ENCODE measurements around the gene ZNF74.

DNA sequence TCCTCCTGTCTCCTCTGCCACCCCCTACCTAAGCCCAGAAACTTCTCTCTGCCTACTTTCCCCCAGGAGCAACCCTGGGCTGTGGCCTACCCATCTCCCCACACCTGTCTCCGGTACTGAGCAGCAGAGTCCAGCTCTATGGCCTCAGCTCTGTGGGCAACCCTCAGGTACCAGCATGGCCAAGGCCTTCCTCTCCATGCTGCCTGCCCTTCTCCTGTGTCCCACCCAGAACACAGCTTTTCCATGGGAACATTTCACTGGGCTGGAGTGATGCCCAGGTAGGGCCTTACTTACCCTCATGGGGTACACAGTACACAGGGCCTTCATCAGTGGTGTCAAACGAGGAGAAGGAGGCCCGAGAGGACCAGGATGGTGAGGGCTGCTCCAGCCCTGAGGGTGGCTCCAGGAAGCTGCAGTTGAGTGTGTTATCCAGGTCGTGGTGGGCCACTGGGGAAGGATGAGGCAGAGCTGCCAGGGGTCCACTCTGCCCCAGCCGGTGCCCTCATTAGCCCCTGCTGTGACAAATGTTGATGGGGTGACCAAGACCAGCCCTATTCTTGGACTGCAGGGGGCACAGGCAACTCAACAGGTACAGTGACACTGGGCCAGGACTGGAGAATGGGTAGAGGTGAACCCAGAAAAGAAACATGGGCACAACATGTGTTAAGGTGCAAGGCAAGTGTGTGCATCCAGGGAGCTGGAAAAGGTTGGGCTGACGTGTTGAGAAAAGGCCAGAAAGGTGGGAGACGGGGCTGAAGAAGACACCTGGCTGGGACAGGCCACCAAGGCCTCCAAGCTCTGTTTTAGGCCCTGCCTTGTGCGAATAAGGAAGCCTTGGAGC, 33.4 kb downstream of the ZNF74 start:
- TF ChIP-seq, protein P1, sequence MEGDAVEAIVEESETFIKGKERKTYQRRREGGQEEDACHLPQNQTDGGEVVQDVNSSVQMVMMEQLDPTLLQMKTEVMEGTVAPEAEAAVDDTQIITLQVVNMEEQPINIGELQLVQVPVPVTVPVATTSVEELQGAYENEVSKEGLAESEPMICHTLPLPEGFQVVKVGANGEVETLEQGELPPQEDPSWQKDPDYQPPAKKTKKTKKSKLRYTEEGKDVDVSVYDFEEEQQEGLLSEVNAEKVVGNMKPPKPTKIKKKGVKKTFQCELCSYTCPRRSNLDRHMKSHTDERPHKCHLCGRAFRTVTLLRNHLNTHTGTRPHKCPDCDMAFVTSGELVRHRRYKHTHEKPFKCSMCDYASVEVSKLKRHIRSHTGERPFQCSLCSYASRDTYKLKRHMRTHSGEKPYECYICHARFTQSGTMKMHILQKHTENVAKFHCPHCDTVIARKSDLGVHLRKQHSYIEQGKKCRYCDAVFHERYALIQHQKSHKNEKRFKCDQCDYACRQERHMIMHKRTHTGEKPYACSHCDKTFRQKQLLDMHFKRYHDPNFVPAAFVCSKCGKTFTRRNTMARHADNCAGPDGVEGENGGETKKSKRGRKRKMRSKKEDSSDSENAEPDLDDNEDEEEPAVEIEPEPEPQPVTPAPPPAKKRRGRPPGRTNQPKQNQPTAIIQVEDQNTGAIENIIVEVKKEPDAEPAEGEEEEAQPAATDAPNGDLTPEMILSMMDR (tag by site-specific recombination; IDR thresholded peaks at IDR 0.05): no peak
- no peak for TF ChIP-seq ZNF621 (tag by site-specific recombination; IDR thresholded peaks at IDR 0.05)
- TF ChIP-seq, protein P2, sequence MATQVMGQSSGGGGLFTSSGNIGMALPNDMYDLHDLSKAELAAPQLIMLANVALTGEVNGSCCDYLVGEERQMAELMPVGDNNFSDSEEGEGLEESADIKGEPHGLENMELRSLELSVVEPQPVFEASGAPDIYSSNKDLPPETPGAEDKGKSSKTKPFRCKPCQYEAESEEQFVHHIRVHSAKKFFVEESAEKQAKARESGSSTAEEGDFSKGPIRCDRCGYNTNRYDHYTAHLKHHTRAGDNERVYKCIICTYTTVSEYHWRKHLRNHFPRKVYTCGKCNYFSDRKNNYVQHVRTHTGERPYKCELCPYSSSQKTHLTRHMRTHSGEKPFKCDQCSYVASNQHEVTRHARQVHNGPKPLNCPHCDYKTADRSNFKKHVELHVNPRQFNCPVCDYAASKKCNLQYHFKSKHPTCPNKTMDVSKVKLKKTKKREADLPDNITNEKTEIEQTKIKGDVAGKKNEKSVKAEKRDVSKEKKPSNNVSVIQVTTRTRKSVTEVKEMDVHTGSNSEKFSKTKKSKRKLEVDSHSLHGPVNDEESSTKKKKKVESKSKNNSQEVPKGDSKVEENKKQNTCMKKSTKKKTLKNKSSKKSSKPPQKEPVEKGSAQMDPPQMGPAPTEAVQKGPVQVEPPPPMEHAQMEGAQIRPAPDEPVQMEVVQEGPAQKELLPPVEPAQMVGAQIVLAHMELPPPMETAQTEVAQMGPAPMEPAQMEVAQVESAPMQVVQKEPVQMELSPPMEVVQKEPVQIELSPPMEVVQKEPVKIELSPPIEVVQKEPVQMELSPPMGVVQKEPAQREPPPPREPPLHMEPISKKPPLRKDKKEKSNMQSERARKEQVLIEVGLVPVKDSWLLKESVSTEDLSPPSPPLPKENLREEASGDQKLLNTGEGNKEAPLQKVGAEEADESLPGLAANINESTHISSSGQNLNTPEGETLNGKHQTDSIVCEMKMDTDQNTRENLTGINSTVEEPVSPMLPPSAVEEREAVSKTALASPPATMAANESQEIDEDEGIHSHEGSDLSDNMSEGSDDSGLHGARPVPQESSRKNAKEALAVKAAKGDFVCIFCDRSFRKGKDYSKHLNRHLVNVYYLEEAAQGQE (tag by site-specific recombination; IDR thresholded peaks at IDR 0.05): no peak
- TF ChIP-seq ZNF664 (tag by site-specific recombination; IDR thresholded peaks at IDR 0.05): no peak

Data from HEK293 (cell line).